ENCODE results near the gene RHBDL1. TPM values are rescaled to one million over a fixed set of nuclear protein-coding genes. Genes with fewer than 3 reads are reported as not detected.
A peak's percentile ranks its signal among the peaks of the same experiment; 100 is the strongest.

Gene RHBDL1
- total and polyA plus RNA-seq, 2 donors (not counting 1 experiment from before 2014, with no cell fraction given) = 0.76 to 7.1 TPM

GRCh38 chr16:716200-716568 lies 40.7 kb downstream of the RHBDL1 start:
- DNase-seq (ENCODE audit: low read depth in 2 of 2) = peak; percentile 52 to 54
- Histone ChIP-seq H2AFZ (ENCODE audit: low read length) (no peak overlapping the region), H4K20me1 (ENCODE audit: control insufficient read depth, extremely low read depth, insufficient read depth, low read length) (no peaks in the 10 kb centered on the region), H3K79me2 (ENCODE audit: control insufficient read depth, insufficient read depth, low read length) (no peaks in the 10 kb centered on the region), H3K27ac (ENCODE audit: insufficient read depth, low read length) (no peak overlapping the region), H3K4me1 (ENCODE audit: control insufficient read depth, extremely low read depth, insufficient read depth, low read length) (peaks cover 14% of the 10 kb centered on the region), H3K36me3 (ENCODE audit: control insufficient read depth, insufficient read depth, low read length) (no peaks in the 10 kb centered on the region), H3K4me2 (ENCODE audit: extremely low read depth, insufficient read depth, low read length) (peak overlapping the region; percentile 80), H3K9ac (ENCODE audit: insufficient read depth, low read length) (peak overlapping the region; percentile 23), H3K9me3 (ENCODE audit: control insufficient read depth, insufficient read depth, low read depth, low read length) (no peaks in the 10 kb centered on the region), H3K4me3 (replicated peaks in 1 of 4; ENCODE audit: control extremely low read depth in 1 of 4, insufficient read depth in 1 of 4, low read depth in 3 of 4, low read length in 4 of 4) (peak overlapping the region in 3 of 4 experiments; percentile 27 to 64 (median 40)), H3K27me3 (ENCODE audit: control insufficient read depth, insufficient read depth, low read length) (no peaks in the 10 kb centered on the region)
- TF ChIP-seq CTCF (conservative IDR thresholded peaks at IDR 0.05 in 1 of 2, IDR thresholded peaks at IDR 0.05 in 1 of 2; ENCODE audit: low read depth in 1 of 2, low read length in 2 of 2) = no peak

GRCh38 chr16:716768-717325 lies 41.4 kb downstream of the RHBDL1 start:
- Histone ChIP-seq H4K20me1 (ENCODE audit: control insufficient read depth, extremely low read depth, insufficient read depth, low read length) (no peaks in the 10 kb centered on the region), H3K27me3 (ENCODE audit: control insufficient read depth, insufficient read depth, low read length) (no peaks in the 10 kb centered on the region), H3K36me3 (ENCODE audit: control insufficient read depth, insufficient read depth, low read length) (no peaks in the 10 kb centered on the region), H3K27ac (ENCODE audit: insufficient read depth, low read length) (no peak overlapping the region), H2AFZ (ENCODE audit: low read length) (no peak overlapping the region), H3K9ac (ENCODE audit: insufficient read depth, low read length) (no peak overlapping the region), H3K4me2 (ENCODE audit: extremely low read depth, insufficient read depth, low read length) (no peak overlapping the region), H3K9me3 (ENCODE audit: control insufficient read depth, insufficient read depth, low read depth, low read length) (no peaks in the 10 kb centered on the region), H3K4me1 (ENCODE audit: control insufficient read depth, extremely low read depth, insufficient read depth, low read length) (peaks cover 14% of the 10 kb centered on the region), H3K4me3 (replicated peaks in 1 of 4; ENCODE audit: control extremely low read depth in 1 of 4, insufficient read depth in 1 of 4, low read depth in 3 of 4, low read length in 4 of 4) (peak overlapping the region in 1 of 4 experiments; percentile 64), H3K79me2 (ENCODE audit: control insufficient read depth, insufficient read depth, low read length) (no peaks in the 10 kb centered on the region)
- DNase-seq (ENCODE audit: low read depth in 2 of 2) = no peak
- TF ChIP-seq CTCF (conservative IDR thresholded peaks at IDR 0.05 in 1 of 2, IDR thresholded peaks at IDR 0.05 in 1 of 2; ENCODE audit: low read depth in 1 of 2, low read length in 2 of 2) (no peak), EZH2 (IDR thresholded peaks at IDR 0.05; ENCODE audit: low read length, missing control alignments) (no peak)

- DNase-seq (ENCODE audit: low read depth in 2 of 2) = no peak
- peaks cover 14% of the 10 kb centered on the region for H3K4me1 ChIP-seq (ENCODE audit: control insufficient read depth, extremely low read depth, insufficient read depth, low read length)
- TF ChIP-seq EZH2 (IDR thresholded peaks at IDR 0.05; ENCODE audit: low read length, missing control alignments) (no peak), CTCF (conservative IDR thresholded peaks at IDR 0.05 in 1 of 2, IDR thresholded peaks at IDR 0.05 in 1 of 2; ENCODE audit: low read depth in 1 of 2, low read length in 2 of 2) (no peak)
These were observed 42.2 kb downstream of the RHBDL1 start for GRCh38 chr16:717450-718245.

More at GRCh38 chr16:717450-718245, 42.2 kb downstream of the RHBDL1 start:
- Histone ChIP-seq H3K4me3 (replicated peaks in 1 of 4; ENCODE audit: control extremely low read depth in 1 of 4, insufficient read depth in 1 of 4, low read depth in 3 of 4, low read length in 4 of 4) (no peak overlapping the region), H2AFZ (ENCODE audit: low read length) (no peak overlapping the region), H4K20me1 (ENCODE audit: control insufficient read depth, extremely low read depth, insufficient read depth, low read length) (no peaks in the 10 kb centered on the region), H3K9me3 (ENCODE audit: control insufficient read depth, insufficient read depth, low read depth, low read length) (no peaks in the 10 kb centered on the region), H3K4me2 (ENCODE audit: extremely low read depth, insufficient read depth, low read length) (no peak overlapping the region), H3K27ac (ENCODE audit: insufficient read depth, low read length) (no peak overlapping the region), H3K27me3 (ENCODE audit: control insufficient read depth, insufficient read depth, low read length) (no peaks in the 10 kb centered on the region), H3K79me2 (ENCODE audit: control insufficient read depth, insufficient read depth, low read length) (no peaks in the 10 kb centered on the region), H3K9ac (ENCODE audit: insufficient read depth, low read length) (no peak overlapping the region), H3K36me3 (ENCODE audit: control insufficient read depth, insufficient read depth, low read length) (no peaks in the 10 kb centered on the region)

All from fibroblast of lung (primary cell).